ENCODE measurements around the gene DEFB119.
"Not testable (repeated sequence)": the region's sequence is repeated elsewhere in the genome, so short reads cannot be mapped to it uniquely, and the experiment has no call there.

DEFB119 gene, protein sequence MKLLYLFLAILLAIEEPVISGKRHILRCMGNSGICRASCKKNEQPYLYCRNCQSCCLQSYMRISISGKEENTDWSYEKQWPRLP

DNA sequence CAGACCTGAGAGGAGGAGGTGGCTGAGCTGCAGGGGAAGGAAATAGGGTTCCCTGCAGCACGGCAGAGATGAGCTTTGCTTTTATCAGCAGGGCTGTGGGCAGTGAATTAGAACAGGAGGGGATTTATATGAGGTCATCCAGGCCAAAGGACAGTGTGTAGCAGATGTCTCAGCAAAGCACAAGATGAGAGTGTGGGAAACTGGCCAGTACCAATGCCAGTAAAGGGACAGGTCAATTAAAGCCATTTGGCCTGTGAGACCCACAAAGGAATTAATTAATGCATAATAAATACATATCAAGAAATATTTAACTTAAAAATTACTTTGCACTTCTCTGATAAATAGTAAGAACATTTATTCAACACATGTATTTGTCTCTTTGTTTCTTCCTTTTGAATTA, at the start of gene DEFB119:
TSS of gene DEFB119 (minus strand) at position 101 of the 400 bp plus-strand sequence. CDS start 107 bp downstream, outside the sequence.
- DNase-seq (ENCODE audit: low spot score), result no peak

DNA sequence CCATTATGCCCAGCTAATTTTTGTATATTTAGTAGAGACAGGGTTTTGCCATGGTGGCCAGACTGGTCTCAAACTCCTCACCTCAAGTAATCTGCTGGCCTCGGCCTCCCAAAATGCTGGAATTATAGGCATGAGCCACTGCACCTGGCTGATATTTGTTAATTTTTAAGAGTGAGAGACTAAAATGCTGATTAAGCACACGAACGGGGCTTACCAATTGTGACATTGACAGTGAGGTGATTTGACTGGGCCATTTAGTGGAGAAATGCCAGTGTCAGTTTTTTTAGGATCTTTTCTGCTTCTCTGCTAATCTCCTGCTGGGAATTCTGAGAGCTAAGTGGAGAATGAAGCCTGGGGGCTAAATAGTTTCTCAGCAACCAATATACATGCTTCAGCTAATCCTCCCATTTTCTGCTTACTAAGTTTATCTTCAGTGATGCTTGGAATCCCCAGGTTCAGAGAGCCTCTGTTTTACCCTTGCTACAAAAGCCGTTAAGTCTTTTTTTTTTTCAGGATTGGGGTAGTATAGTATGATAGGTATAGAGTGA, 40.3 kb upstream of the DEFB119 start:
- DNase-seq (ENCODE audit: low spot score), result no peak

DNA sequence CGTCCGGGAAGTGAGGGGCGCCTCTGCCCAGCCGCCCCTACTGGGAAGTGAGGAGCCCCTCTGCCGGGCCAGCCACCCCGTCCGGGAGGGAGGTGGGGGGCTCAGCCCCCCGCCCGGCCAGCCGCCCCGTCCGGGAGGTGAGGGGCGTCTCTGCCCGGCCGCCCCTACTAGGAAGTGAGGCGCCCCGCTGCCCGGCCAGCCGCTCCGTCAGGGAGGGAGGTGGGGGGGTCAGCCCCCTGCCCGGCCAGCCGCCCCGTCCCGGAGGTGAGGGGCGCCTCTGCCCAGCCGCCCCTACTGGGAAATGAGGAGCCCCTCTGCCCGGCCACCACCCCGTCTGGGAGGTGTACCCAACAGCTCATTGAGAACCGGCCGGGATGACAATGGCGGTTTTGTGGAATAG, 37.2 kb upstream of the DEFB119 start:
- DNase-seq (ENCODE audit: low spot score), result not testable (repeated sequence)

DNA sequence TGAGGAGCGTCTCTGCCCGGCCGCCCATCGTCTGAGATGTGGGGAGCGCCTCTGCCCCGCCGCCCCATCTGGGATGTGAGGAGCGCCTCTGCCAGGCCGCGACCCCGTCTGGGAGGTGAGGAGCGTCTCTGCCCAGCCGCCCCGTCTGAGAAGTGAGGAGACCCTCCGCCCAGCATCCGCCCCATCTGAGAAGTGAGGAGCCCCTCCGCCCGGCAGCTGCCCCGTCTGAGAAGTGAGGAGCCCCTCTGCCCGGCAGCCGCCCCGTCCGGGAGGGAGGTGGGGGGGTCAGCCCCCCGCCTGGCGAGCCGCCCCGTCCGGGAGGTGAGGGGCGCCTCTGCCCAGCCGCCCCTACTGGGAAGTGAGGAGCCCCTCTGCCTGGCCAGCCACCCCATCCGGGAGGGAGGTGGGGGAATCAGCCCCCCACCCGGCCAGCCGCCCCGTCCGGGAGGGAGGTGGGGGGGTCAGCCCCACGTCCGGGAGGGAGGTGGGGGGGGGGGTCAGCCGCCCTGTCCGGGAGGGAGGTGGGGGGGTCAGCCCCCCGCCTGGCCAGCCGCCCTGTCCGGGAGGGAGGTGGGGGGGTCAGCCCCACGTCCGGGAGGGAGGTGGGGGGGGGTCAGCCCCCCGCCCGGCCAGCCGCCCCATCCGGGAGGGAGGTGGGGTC, 36.6 kb upstream of the DEFB119 start:
- not testable (repeated sequence) for DNase-seq (ENCODE audit: low spot score)

DNA sequence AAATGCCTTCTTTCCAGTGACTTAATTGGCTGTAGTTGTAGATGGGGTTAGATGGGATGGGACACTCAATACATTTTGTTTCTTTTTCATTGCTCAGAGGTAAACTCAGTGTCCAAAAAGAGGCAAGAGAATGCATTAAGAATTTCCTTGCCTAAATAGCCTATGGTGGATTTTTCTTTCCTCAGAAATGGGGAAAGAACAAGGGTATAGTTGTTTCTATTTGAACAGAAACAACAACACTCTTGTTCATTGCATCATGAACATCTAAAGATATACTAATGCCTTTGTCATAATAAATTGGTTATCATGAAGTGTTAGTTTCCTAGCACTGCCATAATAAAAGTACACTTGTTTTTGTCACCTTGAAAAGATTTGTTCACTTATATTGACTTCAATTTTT, 35.4 kb upstream of the DEFB119 start:
- DNase-seq (ENCODE audit: low spot score), result no peak

DNA sequence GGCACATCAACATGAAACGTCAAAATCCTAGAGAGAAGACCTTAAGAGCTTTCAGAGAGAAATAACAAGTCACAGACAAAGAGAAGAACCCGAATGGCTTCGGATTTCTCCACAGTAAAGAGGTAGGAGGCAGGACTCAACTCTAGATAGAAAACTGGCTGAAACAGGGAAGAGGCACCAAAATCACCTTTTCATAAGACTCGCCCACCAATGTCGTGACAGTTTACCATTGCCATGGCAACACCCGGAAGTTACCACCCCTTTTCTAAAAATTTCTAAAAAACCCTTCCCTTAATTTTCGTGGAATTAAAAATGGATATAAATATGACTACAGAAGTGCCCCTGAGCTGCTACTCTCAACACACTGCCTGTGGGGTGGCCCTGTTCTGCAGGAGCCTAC, 27.9 kb upstream of the DEFB119 start:
- DNase-seq (ENCODE audit: low spot score), result no peak

DNA sequence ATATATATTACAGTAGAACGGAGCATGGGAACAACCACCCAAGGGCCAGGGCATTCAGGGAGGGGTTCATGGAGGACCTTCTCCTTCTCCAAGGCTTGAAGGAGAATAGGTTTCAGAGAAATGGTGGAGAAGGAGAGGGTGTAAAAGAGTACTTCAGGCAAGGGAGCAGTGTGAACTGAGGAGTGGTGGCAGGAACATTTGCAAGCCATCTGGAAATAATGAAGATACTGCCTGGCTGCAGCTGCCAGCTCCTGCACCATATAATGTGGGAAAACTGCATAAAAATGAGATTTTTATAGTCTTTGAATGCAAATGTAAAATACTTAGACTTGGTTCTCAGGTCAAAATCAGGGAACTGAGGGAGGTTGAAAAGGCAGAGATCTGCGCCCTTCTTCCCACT, 25.3 kb upstream of the DEFB119 start:
- no peak for DNase-seq (ENCODE audit: low spot score)

DNA sequence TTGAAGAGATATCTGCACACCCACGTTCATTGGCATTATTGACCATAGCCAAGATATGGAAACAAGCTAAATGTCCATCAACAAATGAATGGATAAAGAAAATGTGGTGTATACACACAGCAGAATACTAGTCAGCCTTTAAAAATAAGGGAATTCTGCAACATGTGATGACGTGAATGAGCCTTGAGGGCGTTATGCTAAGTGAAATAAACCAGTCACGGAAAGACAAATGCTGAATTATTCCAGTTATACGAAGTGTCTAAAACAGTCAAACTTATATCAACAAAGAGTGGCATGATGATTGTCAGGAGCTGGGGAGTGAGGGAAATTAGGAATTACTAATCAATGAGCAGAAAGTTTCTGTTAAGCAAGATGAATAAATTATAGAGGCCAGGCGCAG, 24.0 kb upstream of the DEFB119 start:
- no peak for DNase-seq (ENCODE audit: low spot score)

DNA sequence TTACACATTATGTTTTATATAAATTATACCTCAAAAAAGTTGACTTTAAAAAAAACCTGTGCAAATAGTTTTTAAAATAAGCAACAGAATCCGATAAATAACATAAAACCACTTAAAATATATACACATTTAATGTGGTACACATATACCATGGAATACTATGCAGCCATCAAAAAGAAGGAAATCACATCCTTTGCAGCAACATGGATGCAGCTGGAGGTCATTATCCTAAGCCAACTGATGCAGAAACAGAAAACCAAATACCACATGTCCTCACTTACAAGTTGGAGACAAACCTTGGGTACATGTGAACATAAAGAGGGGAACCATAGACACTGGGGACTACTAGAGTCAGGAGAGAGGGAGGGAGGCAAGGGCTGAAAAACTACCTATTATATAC, 19.6 kb upstream of the DEFB119 start:
- no peak for DNase-seq (ENCODE audit: low spot score)

DNA sequence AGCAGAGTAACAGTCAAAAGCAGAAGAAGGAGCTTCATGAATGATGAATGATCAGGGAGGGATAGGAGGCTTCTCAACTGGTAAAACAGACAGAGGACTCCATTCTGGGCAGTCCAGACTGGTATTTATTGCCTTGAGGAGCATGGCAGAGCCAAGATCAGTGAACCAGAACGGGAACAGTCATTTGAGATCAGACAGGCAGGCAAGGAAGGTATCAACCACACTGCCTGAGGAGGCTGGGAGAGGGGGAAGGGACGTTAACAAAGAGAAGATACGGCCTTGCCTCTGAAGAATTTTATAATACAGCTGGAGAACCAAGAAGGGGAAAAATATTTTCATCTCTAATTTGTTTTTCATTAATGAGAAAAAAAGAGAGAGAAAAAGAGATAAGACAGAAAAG, 15.7 kb upstream of the DEFB119 start, which contains the start of gene DEFB121:
TSS of gene DEFB121 (minus strand) at position 101 of the 400 bp plus-strand sequence. CDS start at position 38, 63 bp downstream.
- DNase-seq (ENCODE audit: low spot score), result no peak

DNA sequence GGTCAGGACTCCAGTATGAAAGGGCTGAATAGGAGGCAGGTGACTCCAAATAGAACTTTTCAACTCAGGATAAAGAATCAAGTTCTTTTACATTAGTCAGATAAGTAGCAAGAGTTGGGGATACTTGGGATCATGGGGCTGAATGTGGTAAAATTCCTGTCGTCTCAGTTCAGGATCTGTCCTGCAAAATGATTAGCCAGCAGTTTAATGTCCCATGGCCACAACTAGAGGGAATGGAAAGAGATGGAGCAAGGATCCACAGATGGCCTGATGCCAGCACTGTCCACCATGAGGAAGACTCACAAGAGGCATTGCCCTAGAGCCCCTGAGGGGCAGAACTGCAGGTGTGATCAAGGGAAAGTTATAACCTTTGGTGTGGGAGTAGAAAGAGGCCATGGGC, 13.5 kb upstream of the DEFB119 start:
- no peak for DNase-seq (ENCODE audit: low spot score)

DNA sequence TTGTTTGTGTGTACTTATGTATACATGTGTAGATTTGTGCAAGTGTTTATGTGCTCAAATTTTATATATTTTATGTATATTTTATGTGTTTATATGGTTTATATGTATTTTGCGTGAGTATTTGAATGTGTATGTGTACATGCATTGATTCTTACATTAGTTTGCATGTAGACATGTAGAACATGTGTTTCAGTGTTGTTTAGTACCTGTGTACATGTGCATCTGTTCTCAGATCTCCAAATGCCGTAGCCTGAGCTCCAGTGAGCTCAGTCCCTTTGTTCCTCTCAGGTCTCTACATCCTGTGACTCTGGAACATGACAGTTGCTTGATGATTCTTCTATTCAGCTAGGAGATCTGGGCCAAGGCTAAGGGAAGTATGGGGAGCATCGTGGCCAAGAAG, 4.5 kb upstream of the DEFB119 start:
- DNase-seq (ENCODE audit: low spot score), result no peak

DNA sequence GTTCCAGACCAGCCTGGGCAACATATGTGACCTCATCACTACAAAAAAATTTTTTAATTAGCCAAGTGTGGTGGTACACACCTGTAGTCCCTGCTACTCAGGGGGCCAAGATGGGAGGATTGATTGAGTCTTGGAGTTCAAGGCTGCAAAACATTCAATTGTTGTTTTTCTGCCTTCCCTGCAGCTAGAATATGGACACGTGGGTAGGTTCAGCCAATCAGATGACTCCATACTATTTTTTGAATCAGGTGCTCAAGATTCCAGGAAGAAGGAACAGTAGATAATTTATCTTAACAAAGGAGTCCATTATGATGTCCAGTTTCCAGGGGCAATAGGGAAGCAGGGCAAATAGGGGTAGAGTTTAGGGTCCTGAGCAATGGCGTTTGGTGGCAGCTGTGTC, 2.4 kb upstream of the DEFB119 start:
- DNase-seq (ENCODE audit: low spot score), result no peak

DNA sequence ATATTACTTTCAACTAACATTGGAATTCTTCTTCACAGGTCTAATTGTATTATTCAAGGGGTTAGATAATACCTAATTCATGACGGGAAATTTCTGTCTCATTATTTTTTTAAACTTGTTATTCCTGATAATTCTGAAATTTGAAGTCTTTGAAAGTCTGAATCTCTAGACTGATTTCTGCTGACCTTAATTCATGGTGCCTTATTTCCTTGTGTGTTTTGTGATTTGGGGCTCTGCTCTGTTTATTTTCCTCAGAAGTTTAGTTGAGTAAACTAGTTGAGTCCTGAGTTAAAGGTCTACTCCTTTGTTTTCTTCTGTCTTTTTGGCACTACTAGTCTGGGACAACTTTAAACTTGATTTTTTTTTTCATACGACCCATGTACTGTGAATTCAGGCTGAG, 16.0 kb downstream of the DEFB119 start:
- DNase-seq (ENCODE audit: low spot score), result no peak

DNA sequence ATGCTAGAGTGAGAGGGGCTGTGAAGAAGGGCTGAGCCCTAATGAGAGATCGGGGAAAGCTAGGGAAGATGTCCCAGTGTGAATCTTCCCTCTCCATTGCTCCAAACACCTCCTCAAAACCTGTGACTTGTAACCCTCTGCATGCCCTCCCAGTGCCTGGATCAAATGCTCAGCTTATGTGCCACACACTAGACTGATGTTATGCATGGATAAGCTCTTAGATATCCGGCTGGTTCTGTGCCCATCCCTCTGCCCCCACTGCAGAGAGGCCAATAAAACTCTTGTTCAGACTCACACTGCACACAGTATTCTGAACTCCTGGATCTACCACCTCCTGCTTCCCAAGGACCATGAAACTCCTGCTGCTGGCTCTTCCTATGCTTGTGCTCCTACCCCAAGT, 22.1 kb downstream of the DEFB119 start, which contains the start of gene DEFB118:
TSS of gene DEFB118 (plus strand) at position 301 of the 400 bp plus-strand sequence. CDS start at position 351, 50 bp downstream.
- DNase-seq (ENCODE audit: low spot score), result no peak

DNA sequence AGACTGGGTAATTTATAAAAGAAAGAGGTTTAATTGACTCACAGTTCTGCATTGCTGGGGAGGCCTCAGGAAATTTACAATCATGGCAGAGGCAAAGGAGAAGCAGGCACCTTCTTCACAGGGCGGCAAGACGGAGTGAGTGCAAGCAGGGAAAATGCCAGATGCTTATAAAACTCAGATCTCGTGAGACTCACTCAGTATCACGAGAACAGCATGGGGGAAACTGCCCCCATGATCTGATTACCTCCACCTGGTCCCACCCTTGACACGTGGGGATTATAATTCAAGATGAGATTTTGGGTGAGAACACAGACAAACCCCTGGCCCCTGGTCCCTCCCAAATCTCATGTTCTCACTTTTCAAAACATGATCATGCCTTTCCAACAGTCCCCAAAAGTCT, 26.1 kb downstream of the DEFB119 start:
- DNase-seq (ENCODE audit: low spot score), result not testable (repeated sequence)

DNA sequence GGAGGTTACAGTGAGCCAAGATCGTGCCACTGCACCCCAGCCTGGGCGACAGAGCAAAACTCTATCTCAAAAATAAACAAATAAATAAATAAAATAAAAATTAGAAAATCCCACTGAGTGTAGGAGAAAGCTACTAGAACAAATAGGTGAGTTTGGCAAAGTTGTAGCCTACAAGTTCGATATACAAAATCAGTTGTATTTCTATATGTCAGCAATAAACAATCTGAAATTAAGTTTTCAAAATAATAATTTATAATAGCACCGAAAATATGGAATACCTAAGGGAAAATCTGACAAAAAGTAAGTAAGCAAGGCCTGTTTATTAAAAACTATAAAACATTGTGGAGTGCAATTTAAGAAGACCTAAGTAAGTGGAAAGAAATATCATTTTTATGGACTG, 27.1 kb downstream of the DEFB119 start:
- DNase-seq (ENCODE audit: low spot score), result no peak

DNA sequence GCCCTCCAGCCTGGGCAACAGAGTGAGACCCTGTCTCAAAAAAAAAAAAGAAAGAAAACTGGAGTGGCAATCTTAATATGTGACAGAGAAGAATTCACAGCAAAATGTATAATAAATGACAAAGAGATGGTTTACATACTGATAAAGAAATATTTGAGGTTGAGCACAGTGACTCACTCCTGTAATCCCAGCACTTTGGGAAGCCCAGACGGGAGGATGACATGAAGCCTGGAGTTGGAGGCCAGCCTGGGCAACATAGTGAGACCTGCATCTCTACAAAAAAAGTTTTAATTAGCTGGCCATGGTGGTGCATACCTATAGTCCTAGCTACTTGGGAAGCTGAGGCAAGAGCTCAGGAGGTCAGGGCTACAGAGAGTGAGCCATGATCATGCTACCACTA, 34.4 kb downstream of the DEFB119 start:
- no peak for DNase-seq (ENCODE audit: low spot score)

DNA sequence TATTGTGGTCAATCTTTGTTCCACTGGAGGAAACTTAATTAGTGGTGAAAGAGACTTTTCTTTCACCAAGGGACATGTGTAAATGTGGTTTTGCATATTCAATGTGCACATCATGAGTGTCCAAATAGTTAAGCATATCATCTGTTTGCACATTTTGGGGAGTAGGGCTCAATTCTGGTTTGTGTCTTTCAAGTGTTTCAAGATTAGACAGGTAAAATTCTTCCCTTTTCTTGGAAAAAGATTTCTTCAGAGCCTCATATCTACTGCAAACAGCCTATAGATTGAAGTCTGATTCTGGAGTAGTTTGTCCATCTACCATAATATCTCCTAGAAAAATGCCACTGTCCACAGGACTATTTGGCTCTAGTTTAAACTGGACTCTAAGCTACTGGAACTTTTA, 48.9 kb downstream of the DEFB119 start:
- no peak for DNase-seq (ENCODE audit: low spot score)

DNA sequence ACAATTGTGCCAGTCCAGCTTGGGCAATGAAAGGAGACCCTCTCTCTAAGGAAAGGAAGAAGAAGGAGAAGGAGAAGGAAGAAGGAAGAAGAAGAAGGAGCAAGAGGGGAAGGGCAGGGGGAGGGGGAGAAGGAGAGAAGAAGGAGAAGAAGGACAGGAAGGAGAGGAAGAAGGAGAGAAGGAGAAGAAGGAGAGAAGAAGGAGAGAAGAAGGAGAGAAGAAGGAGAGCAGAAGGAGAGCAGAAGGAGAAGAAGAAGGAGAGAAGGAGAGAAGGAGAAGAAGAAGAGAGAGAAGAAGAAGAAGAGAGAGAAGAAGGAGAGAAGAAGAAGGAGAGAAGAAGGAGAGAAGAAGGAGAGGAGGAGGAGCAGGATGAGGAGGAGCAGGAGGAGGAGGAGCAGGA, 59.5 kb downstream of the DEFB119 start:
- no peak for DNase-seq (ENCODE audit: low spot score)
